TTC549 (cell line): ENCODE data around the gene SPO11.

ENCODE experiments used
- FAIRE-seq: peaks from 2 replicates; lab custom pipeline; 2012; peaks lifted over from hg19 to GRCh38; lab: Jason Lieb, UNC

Gene SPO11

DNA sequence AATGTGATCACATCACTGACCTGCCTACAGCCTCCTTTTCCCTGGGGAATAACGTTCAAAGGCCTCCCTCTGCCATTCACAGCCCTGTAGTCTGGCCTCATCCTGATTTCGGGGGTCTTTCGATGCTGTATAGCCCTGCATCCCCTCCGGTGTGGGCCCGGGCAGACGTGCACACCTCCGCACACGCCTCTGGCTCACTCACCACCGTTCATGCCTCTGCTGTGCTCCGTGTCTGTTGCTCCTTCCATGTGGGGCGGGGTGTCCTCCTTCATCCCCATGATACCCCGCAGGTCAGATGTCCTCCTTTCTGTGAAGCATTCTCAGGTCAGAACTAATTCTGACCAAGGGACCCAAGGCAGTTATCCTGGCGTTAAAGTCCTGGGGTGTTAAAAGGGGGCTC lies 47.7 kb downstream of the SPO11 start:
- no peak for FAIRE-seq

DNA sequence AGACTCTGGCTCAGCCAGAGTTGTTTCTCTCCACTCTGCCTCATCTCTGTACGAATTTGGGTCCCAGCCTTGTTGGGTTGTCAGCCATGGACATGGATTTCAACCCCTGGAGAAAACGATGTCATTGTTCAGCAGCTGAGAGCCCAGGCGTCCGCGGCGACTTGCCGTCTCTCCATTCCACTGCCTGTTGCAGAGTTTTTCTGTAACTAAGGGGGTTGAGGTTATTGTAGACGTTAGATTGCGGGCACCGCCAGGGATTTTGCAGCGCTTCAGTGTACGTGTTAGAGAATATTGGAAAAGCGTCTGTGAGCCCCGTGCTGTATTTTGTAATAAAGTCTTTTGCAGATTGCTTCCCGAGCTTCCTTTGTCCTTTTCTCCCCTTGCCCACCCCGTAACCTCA lies 48.5 kb downstream of the SPO11 start:
- no peak for FAIRE-seq

DNA sequence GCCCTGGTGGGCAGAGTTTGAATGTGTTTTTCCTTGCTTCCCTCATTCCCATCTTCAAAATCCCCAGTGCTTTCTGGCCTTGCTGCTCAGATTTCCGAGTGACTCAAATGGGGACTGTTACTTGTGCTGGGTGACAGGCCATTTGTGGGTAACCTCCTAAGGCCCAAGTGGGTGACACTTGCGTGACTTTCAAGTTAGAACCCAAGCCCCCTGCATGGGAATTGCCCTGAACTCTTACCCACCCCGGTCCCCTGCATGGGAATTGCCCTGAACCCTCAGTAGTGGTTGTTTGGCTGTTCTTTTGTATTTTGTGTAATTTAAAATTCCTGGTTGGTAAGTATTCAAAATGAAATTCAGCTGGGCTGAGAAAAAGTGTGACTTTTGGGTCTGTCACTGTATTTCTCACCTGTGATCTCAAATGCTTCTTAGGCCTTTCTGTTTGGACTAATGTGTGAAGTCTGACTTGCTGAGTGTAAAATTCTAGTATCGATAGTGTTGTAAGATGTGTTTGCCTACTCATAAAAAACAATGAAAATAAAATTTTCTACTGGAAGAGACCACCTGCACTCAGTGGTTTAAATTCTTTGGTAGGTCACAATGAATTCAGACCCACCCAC lies 49.2 kb downstream of the SPO11 start:
- no peak for FAIRE-seq

DNA sequence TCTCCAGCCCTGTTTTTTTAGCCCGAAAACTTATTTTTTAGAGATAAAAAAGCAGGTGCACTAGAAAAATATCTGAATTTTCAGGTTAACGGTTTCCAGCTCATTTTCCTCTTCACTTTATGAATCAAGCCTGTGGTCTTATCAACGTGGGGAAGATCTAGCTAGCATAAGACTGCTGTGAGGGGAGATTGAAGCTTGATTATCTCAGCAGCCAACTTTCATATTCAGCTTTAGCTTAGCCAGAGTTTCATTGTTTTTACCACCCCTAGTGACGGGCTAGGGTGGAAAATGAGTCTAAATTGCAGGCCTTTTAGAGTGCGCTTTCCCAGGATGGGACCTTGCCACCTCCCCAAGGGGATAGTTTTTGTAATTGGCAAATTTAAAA lies 49.7 kb downstream of the SPO11 start:
- FAIRE-seq = no peak

DNA sequence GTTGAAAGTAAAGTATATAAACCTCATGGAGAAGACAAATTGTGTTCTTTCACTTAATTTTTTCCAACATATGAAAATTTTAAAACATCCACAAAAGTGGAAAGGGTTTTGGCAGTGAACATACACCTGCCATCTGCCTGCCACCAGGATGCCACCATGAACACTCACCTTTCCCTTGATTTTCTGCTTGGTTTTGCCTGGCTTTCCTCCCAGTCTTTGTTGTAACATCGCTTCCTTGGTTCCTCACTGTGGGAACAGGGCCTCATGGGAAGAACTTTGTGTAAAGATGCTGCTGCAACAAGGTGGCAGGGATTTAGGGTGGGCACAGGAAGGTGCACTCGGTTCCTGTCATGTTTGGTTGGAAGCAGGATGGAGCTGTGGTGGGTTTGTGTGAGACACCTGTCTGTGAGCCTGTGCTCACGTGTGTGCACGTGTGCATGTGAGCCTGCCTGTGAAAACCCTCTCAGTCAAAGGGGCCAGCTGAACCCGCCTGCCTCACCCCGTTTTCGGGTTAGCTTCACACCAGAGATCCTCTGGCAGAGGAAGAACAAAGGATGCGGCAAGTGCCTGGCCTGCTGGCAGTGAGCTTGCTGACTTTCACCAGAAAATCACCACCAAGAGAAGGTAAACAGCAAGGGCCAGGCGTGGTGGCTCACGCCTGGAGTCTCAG lies 50.6 kb downstream of the SPO11 start:
- FAIRE-seq = no peak

DNA sequence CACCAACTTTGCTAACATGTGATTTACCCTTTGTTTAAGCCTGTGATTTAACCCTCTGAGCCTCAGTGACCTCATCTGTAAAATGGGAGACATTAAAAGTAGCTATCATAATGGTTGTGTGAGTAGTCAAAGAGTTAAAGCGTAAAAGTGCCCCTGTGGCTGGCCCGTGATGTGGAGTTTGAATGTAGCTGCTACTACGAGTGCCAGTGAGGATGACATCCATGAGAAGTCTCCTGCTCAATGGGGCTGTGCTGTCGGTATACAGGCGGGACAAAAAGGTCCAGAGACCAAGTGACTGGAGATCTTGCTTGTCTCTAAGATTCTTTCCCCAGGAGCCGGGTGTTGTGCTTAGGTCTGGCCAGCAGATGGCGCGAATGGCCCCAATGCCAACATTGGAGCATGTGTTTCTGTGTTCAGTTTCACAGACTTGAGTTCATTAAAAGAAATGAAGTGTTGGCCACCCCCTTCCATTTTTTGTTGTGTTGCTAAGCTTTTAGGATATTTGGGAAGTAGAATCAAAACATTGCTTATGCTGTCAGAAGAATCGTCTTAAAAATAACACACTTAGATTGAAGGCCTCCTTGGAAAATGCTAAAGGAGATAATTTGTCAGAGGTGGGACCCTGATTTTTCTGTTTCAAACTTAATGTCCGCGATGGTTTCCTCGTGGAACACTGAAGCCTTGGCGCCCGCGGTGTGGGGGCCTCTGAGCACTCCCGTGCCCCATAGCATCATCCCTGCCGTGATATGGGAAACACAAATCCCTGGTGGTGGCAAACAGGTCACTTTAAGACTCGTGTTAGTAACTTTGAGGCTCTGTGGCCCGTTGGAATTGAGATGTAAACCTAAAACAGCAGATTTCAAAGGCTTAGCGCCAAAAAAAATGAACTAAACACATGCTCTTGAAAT lies 52.2 kb downstream of the SPO11 start:
- peak; percentile 76 for FAIRE-seq

DNA sequence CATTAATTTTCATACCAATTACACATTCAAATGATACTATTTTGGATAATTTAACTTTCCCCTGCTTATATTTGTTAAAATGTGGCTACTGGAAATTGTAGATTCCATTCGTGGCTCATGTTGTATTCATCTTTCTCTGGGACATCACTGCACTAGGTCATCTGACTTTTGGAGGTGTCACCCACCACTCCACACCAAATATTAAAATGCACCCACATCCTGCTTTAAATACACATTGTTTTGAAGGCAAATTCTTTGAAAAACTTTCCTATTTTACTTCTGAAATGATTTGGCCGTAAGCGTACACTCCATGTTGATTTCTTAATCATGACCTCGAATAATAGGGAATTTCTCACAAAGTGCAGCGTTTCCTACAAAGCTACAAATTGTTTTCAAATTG lies 52.9 kb downstream of the SPO11 start:
- FAIRE-seq = no peak

DNA sequence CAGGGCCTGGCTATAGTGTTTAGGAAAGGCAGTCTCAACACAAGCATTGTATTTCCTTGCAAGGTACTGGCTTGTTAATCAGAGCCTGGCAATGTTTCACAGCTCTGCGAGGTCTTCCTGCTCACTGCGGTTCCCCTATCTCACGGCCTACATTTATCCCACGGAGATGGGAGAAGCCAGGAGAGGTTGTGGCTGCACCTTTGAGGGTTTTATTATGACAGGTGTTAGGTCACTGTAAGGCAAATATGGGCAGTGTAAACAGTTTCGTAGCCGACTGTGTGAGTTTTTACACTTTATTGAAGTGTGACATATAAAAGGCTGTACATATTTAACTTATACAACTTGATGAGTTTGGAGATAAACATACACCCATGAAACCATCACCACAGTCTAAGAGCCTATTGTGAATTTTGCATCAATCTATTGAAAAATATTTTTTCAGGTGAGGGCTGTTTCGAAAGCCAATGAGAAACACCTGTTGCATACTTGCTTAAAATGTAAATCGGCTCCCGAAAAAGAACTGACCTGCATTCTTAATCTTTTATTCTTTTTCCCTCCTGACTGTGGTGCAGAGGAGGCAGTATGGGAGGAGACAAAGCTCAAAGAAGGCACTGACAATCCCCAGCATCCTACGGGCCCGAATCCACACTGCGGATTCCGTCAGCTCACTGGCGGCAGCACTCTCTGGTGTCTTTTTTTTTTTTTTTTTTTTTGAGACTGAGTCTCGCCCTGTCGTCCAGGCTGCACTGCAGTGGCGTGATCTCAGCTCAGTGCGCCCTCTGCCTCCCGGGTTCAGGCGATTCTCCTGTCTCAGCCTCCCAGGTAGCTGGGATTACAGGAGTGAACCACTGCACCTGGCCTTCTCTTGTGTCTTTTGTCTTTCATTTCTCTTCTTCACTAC lies 54.1 kb downstream of the SPO11 start:
- FAIRE-seq = no peak

DNA sequence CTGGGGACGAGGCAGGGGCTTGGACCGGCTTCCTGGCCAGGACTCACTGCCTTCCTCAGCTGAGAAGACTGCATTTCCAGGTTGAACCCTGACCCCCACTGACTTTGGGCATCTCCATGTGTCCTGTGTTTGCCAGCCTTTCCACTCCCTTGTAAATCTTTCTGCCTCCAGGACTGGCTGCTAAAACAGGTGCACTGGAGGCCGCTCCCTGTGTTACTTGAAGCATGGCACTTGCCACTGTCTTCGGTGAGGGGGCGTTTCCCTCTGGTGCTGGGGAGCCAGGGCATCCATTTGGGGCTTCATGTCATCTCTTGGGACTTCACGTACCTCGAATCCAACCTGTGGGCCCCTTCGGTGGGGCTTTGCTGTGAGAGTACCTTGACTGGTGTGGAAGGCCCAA lies 54.9 kb downstream of the SPO11 start:
- FAIRE-seq = no peak

DNA sequence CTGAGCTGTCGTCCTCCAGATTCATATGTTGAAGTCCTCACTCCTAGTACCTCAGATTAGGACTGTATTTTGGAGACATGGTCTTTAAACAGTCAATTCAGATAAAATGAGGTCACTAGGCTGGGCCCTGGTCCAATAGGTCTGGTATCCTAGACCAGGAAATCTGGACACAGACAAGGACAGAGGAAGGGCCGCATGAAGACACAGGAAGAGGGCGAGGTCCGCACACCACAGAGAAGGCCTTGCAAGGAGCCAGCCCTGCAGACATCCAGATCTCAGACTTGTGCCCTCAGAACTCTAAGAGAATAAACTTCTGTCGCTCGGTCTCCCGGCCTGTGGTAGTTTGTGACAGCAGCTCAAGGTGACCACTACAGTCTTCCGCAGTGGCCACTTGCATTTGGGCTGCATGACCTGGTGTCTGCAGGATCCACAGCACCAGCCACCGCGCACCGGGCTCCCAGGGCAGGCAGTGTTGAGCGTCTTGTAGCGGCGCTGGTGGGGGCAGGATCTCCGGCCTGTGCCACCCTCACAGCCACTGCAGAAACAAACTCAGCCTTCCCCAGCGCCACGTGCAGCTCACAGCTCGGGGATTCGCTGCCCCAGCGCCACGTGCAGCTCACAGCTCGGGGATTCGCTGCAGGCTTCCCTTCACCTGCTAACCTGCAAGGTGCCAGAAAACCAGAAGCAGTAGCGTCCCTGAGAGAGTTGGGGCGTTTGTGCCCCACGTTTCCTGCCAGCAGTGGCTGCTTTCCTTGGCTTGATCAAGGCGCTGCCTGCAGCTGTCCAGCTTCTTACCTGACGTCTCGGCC lies 55.6 kb downstream of the SPO11 start:
- no peak for FAIRE-seq

DNA sequence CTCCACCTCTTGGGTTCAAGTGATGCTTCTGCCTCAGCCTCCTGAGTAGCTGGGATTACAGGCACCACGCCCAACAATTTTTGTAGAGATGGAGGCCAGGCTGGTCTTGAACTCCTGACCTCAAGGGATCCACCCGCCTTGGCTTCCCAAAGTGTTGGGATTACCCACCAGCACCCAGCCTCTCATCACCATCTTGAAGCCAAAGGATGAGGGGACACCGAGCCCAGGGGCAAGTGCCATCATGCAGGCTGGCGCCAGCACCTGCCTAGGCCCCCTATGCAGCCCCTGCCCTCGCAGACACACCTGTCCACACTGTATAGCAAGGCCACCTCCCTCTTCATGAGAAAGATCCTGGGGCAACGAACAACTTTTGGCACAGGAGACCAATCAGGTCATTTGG lies 56.3 kb downstream of the SPO11 start:
- FAIRE-seq = no peak

DNA sequence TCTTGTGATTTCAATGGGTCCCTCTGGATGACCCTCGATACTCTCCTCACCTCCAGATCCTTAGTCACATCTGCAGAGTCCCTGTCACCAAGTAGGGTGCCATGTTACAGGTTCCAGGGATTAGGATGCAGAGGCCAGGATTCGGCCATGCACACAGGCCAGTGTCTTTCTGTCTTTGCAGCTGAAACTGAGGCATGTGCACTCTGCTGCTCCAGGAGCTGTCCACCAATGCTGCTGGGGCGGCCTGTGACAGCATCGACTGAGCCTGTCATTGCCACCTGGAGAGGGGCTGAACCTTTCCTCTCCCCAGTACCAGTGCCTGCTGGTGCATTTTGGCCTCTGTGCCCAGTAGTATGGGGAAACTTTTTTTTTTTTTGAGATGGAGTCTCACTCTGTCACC lies 57.2 kb downstream of the SPO11 start:
- FAIRE-seq = no peak

DNA sequence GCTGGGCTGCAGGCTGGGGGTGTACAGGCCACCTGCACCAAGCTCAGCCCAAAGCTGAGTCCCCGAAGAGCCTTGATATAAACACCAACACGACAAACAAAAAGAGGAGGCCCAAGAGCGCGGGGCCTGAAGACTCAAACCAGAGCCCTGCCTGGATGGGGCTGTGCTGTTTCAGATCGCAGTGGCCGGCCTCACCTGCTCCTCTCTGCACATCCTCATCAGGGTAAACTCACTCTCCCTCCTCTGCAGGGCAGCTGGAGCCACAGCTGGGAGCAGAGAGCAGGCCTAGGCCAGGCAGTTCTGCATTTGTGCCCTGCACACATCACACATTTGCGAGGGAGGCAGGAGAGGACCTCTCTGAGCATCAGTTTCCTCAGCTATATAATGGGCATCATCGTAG lies 57.9 kb downstream of the SPO11 start:
- FAIRE-seq = no peak

DNA sequence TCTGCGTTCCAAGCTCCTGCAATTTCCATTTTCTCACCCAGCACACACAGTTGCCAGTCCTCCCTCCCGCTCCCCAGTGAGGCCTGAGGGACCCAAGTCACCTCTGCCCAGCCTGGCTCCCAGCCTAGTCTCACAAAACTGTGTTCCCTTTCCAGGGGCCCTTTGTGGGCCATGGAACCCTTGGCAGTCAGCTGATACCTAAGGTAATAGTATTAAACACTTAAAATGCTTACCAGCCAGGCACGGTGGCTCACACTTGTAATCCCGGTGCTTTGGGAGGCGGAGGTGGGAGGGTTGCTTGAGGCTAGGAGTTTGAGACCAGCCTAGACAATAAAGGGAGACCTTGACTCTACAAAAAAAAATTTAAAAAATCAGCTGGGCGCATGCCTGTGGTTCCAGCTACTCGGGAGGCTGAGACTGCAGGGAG lies 58.4 kb downstream of the SPO11 start:
- FAIRE-seq = no peak

DNA sequence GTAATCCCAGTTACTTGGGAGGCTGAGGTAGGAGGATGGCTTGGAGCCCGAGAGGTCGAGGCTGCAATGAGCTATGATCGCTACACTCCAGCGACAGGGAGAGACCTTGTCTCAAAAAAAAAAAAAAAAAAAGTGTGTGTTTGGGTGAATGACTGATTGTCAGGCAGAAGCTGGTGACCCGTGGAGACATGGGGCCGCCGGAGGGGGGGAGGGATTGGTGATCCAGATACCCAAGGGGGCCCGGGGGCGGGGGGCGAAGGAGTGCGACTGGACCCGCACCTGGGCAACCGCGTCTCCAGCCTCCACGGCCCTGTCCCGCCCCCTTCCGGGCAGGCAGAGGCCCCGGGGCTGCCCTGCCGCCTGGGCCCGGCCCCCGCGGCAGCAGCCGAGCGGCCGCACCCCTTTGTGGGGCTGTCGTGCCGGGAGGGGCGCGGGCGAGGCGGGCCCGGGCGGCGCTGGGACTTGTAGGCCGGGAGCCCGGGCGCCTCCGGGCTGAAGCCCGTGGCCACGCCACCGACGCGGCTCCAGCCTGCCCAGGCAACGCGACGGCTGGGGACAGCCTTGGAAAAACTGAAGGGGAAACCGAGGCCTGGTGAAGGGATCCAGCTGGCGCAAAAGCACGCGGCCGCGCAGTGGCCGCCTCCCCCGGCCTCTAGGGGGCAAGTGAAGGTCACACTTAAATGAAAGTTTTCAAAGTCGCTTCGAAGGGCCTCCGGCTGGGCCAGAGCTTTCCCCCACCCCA lies 59.5 kb downstream of the SPO11 start:
- no peak for FAIRE-seq

DNA sequence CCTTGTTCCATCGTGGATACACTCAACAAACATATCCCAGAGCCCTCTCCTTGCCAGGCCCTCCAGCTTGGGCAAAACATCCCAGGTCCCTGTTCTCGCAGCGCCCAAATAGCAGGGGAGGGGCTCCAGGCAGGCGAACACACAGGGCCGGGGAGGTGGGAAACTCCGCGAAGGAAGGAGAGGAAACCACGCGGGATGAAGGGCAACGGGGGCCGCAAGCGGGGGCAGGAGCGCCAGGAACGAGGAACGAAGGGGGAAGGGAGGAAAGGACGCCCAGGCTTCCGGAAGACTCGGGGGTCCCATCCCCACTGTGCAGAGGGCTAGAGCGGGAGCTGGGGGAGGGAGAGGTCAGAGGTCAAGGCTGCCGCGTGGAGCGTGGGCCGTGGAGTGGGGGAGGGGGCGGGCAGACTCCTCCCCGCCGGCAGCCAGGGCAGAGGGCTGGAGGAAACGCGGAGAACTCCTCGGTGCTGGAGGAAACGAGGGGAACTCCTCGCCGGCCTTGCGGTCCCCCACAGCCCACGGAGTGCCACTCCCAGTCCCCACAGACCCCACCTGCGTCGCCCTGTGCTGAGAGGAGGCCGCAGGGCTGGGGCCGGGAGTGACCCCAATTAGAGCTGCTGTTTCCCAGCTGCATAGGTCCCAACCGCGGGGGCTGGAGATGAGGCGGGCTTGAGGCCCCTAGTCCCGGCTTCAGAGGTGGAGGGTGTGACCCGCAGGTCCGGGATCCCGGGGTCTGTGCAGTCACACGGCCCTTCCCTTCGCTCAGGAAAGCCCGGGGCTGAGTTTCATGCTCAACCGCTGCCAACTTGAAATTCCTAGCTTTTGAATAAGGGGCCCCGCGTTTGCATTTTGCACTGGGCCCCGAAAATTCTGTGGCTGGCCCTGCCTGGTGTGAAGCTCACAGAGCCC lies 60.3 kb downstream of the SPO11 start:
- no peak for FAIRE-seq

DNA sequence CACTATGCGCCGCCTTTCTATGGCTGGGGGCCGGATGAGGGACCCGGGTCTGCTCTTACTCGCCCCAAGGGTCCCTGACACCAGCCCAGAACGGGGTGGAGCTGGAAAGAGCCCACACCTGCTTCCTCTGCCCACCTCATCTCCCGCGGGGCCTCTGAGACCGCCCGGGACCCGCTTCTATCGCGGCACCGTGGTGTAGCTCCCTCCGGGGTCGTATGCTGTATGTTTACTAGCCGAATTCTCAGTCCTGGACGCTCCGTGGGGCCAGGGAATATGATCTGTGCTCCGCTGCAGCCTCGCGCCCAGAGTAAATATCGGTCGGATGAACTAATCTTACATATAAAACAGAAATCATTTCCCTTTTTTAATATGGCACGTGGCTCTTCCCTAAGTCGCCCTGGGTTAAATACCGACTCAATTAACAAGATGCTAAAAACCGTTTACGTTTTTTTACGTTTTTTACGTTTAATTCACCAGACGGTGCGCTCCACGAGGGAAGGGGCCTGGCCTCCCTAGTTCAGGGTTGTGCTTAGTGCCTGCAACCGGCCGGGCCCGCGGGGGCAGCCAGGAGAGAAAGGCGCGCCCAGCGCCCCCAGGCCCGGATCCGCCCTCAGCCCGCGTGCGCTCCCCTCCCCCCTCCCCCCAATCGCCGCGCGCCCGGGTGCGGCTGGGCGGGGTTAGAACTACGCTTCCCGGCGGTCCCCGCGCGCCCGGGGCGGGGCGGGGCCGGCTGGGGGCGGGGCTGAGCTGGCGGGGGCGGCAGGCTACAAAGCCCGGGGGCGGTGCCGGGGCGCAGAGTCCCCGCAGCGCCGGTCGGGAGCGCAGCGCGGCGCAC lies 61.2 kb downstream of the SPO11 start, which contains the start of gene RBM38:
Gene RBM38, plus strand, starts transcription at position 793 of the 835 bp plus-strand sequence. CDS start 186 bp downstream, outside the sequence.
- no peak for FAIRE-seq
